GM12878 (cell line): ENCODE data around the gene SCIN. TPM values are rescaled to one million over a fixed set of nuclear protein-coding genes. Genes with fewer than 3 reads are reported as not detected.

Experiments used
- BHLHE40 ChIP-seq, 2 experiments: fragments of 450-650 bp in 1 of 2; IDR thresholded peaks; 2 replicates each; pipeline ENCODE4 v1.6.1; 2011 to 2017; ENCODE audit warnings: low read depth in 2 of 2, borderline replicate concordance in 1 of 2, improper control_type of control experiment in 1 of 2, low read length in 1 of 2, mild to moderate bottlenecking in 1 of 2
- BRCA1 ChIP-seq: IDR thresholded peaks from 2 replicates; pipeline ENCODE4 v1.6.1; 2011; ENCODE audit warnings: low read depth, low read length, improper control_type of control experiment
- CREB1 ChIP-seq: IDR thresholded peaks from 2 replicates; pipeline ENCODE4 v1.6.1; 2012; ENCODE audit warnings: low read depth, mild to moderate bottlenecking, inconsistent platforms
- ESRRA ChIP-seq: IDR thresholded peaks from 2 replicates; pipeline ENCODE4 v1.6.1; 2012; ENCODE audit warnings: mild to moderate bottlenecking, low read length, improper control_type of control experiment
- HCFC1 ChIP-seq: fragments of 150-350 bp; IDR thresholded peaks from 2 replicates; pipeline ENCODE4 v1.6.1; 2014; ENCODE audit warnings: low read length
- HDAC6 ChIP-seq: fragments of 200-600 bp; sonication (generic); IDR thresholded peaks from one replicate; pipeline ENCODE4 v1.8.0; 2017; ENCODE audit warnings: antibody characterized with exemption; ENCODE audit not compliant: unreplicated experiment
- KDM1A ChIP-seq: fragments of 200-600 bp; sonication (generic); IDR thresholded peaks from 2 replicates; pipeline ENCODE4 v1.6.1; 2016; ENCODE audit warnings: borderline replicate concordance
- NR2F1 ChIP-seq: fragments of 450-650 bp; conservative IDR thresholded peaks from 2 replicates; pipeline ENCODE4 v1.6.1; 2017; ENCODE audit warnings: mild to moderate bottlenecking
- POU2F2 ChIP-seq: IDR thresholded peaks from 3 replicates; pipeline ENCODE4 v1.6.1; 2011; ENCODE audit warnings: low read depth, mild to moderate bottlenecking, low read length, borderline replicate concordance
- RAD21 ChIP-seq: IDR thresholded peaks from 2 replicates; pipeline ENCODE4 v1.6.1; 2011; ENCODE audit warnings: mild to moderate bottlenecking, low read depth, low read length, moderate library complexity; ENCODE audit not compliant: insufficient read depth
- RB1 ChIP-seq: fragments of 450-650 bp; formaldehyde crosslinking; IDR thresholded peaks from 2 replicates; pipeline ENCODE4 v1.6.1; 2017; ENCODE audit warnings: mild to moderate bottlenecking, borderline replicate concordance
- TAF1 ChIP-seq: IDR thresholded peaks from 2 replicates; pipeline ENCODE4 v1.6.1; 2011; ENCODE audit warnings: mild to moderate bottlenecking, low read depth, low read length, borderline replicate concordance
- polyA plus RNA-seq, 11 experiments: library from polyadenylated mRNA; depleted of rRNA in 4 of 11; unstranded in 6 of 11; stranded (reverse) in 5 of 11; fragments of >200 nt; fragmentation: Nextera tagmentation in 4 of 11; fragmentation: Illumina TruSeq in 1 of 11; extraction: Ambion mirVana in 4 of 11; extraction: Trizol in 1 of 11; gene quantifications; 1 replicate in 1 of 11; 2 replicates in 10 of 11; pipeline versions ENCODE4 v1.2.1 to v1.2.3, GENCODE V29; 2011 to 2016; ENCODE audit warnings: inconsistent platforms in 2 of 11, missing spikeins in 2 of 11, low read depth in 1 of 11
- total RNA-seq, 4 experiments: library from RNA; depleted of rRNA in 3 of 4; stranded (reverse); fragments of >200 nt in 3 of 4; fragmentation: Illumina TruSeq in 1 of 4; extraction: Trizol in 1 of 4; gene quantifications; 2 replicates each; pipeline versions ENCODE4 v1.2.1 to v1.2.3, GENCODE V29; 2013 to 2021
- TF ChIP-seq, protein P1 (sequence below): IDR thresholded peaks from 2 replicates; pipeline ENCODE4 v1.6.1; 2012; ENCODE audit warnings: mild to moderate bottlenecking, low read depth, low read length
- TF ChIP-seq, protein P2 (sequence below): fragments of 450-650 bp; IDR thresholded peaks from 2 replicates; pipeline ENCODE4 v1.6.1; 2017; ENCODE audit warnings: mild to moderate bottlenecking, moderate library complexity
- TF ChIP-seq, protein P3 (sequence below): IDR thresholded peaks from 2 replicates; pipeline ENCODE4 v1.6.1; 2011; ENCODE audit warnings: mild to moderate bottlenecking, low read depth, low read length, moderate library complexity; ENCODE audit not compliant: insufficient replicate concordance

The SCIN gene
- total and polyA plus RNA-seq, 10 of the 15 experiments (the other 5 are each of a cell fraction or from before 2014, with no cell fraction given) = 0.23 to 2.1 (median 1.0) TPM

- TF ChIP-seq BRCA1 (no peak), KDM1A (no peak), NR2F1 (peak; percentile 6; the same call in 1 of the 2 replicates), HDAC6 (no peak), HCFC1 (no peak), BHLHE40 (IDR thresholded peaks at IDR 0.05; ENCODE audit: borderline replicate concordance in 1 of 2, low read depth in 2 of 2, low read length in 1 of 2) (peak; percentile 19 to 41; a peak in 2 of 4 replicates), CREB1 (peak; percentile 39; the same call in 1 of the 2 replicates), RB1 (peak; percentile 57; the same call in 1 of the 2 replicates), TAF1 (no peak), RAD21 (0 out of 2 replicates have a peak, but pooled peaks have one; percentile 10), POU2F2 (0 out of 3 replicates have a peak, but pooled peaks have one; percentile 41), ESRRA (no peak)
- TF ChIP-seq, protein P1, sequence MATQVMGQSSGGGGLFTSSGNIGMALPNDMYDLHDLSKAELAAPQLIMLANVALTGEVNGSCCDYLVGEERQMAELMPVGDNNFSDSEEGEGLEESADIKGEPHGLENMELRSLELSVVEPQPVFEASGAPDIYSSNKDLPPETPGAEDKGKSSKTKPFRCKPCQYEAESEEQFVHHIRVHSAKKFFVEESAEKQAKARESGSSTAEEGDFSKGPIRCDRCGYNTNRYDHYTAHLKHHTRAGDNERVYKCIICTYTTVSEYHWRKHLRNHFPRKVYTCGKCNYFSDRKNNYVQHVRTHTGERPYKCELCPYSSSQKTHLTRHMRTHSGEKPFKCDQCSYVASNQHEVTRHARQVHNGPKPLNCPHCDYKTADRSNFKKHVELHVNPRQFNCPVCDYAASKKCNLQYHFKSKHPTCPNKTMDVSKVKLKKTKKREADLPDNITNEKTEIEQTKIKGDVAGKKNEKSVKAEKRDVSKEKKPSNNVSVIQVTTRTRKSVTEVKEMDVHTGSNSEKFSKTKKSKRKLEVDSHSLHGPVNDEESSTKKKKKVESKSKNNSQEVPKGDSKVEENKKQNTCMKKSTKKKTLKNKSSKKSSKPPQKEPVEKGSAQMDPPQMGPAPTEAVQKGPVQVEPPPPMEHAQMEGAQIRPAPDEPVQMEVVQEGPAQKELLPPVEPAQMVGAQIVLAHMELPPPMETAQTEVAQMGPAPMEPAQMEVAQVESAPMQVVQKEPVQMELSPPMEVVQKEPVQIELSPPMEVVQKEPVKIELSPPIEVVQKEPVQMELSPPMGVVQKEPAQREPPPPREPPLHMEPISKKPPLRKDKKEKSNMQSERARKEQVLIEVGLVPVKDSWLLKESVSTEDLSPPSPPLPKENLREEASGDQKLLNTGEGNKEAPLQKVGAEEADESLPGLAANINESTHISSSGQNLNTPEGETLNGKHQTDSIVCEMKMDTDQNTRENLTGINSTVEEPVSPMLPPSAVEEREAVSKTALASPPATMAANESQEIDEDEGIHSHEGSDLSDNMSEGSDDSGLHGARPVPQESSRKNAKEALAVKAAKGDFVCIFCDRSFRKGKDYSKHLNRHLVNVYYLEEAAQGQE = no peak
- TF ChIP-seq, protein P2, sequence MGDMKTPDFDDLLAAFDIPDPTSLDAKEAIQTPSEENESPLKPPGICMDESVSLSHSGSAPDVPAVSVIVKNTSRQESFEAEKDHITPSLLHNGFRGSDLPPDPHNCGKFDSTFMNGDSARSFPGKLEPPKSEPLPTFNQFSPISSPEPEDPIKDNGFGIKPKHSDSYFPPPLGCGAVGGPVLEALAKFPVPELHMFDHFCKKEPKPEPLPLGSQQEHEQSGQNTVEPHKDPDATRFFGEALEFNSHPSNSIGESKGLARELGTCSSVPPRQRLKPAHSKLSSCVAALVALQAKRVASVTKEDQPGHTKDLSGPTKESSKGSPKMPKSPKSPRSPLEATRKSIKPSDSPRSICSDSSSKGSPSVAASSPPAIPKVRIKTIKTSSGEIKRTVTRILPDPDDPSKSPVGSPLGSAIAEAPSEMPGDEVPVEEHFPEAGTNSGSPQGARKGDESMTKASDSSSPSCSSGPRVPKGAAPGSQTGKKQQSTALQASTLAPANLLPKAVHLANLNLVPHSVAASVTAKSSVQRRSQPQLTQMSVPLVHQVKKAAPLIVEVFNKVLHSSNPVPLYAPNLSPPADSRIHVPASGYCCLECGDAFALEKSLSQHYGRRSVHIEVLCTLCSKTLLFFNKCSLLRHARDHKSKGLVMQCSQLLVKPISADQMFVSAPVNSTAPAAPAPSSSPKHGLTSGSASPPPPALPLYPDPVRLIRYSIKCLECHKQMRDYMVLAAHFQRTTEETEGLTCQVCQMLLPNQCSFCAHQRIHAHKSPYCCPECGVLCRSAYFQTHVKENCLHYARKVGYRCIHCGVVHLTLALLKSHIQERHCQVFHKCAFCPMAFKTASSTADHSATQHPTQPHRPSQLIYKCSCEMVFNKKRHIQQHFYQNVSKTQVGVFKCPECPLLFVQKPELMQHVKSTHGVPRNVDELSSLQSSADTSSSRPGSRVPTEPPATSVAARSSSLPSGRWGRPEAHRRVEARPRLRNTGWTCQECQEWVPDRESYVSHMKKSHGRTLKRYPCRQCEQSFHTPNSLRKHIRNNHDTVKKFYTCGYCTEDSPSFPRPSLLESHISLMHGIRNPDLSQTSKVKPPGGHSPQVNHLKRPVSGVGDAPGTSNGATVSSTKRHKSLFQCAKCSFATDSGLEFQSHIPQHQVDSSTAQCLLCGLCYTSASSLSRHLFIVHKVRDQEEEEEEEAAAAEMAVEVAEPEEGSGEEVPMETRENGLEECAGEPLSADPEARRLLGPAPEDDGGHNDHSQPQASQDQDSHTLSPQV = no peak
- TF ChIP-seq, protein P3, sequence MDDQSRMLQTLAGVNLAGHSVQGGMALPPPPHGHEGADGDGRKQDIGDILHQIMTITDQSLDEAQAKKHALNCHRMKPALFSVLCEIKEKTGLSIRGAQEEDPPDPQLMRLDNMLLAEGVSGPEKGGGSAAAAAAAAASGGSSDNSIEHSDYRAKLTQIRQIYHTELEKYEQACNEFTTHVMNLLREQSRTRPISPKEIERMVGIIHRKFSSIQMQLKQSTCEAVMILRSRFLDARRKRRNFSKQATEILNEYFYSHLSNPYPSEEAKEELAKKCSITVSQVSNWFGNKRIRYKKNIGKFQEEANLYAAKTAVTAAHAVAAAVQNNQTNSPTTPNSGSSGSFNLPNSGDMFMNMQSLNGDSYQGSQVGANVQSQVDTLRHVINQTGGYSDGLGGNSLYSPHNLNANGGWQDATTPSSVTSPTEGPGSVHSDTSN = no peak
Observed at GRCh38 chr7:12686234-12686890, 115.8 kb downstream of the SCIN start (continued).
